Right ventricle myocardium superior (tissue), 1 donor: ENCODE measurements around the gene ITGA11. TPM values are rescaled to one million over a fixed set of nuclear protein-coding genes. Genes with fewer than 3 reads are reported as not detected.
A peak's percentile ranks its signal among the peaks of the same experiment; 100 is the strongest.

Experiments used
- ATAC-seq: fragments of 200-7000 bp; cut with Tn5 transposase; one replicate; pipeline ENCODE4 v1.9.1; 2020; ENCODE audit warnings: mild to moderate bottlenecking; ENCODE audit not compliant: poor library complexity
- DNase-seq: peaks from one replicate; pipeline ENCODE4 v3.0.0-alpha.2; 2020
- intact Hi-C: fragments of 100-400 bp; cut with DNase I; formaldehyde crosslinking; loops from one replicate; pipeline ENCODE4 v1.11.2; 2022
- total RNA-seq: library from RNA; stranded (reverse); fragmentation: NEBNext Ultra II Directional; extraction: Animal tissue kit (Norgen Biotek cat#: 25700); gene quantifications from one replicate; pipeline ENCODE4 v1.2.1, GENCODE V29; 2021
- donor health status: DM: no; HTN: yes; CAD: no; lungs with severe emphysema.

Gene ITGA11
- total RNA-seq, 1 donor from 2014 or later, result 32.2 TPM

- intact Hi-C loops, result loop anchor here (5.0 kb wide), 1 partner anchor 41 kb away; no protein-coding TSS in a partner anchor
- no peak for ATAC-seq
- DNase-seq, result no peak
Measured at GRCh38 chr15:68348606-68349005, 83.4 kb downstream of the ITGA11 start.

- intact Hi-C loops, result loop anchor here (5.0 kb wide), 1 partner anchor 41 kb away; no protein-coding TSS in a partner anchor
- no peak for ATAC-seq
- no peak for DNase-seq
Measured at GRCh38 chr15:68348081-68348480, 83.9 kb downstream of the ITGA11 start.

- DNase-seq (no peak), ATAC-seq (peak; percentile 28)
- intact Hi-C loops, result loop anchor here (5.0 kb wide), 1 partner anchor 40 kb away; no protein-coding TSS in a partner anchor
Measured at GRCh38 chr15:68347392-68347791, 84.6 kb downstream of the ITGA11 start.

GRCh38 chr15:68346979-68347378 lies 85.0 kb downstream of the ITGA11 start:
- ATAC-seq (peak; percentile 13), DNase-seq (no peak)
- intact Hi-C loops, result loop anchor here (5.0 kb wide), 1 partner anchor 40 kb away; no protein-coding TSS in a partner anchor

GRCh38 chr15:68345481-68345880 lies 86.5 kb downstream of the ITGA11 start:
- ATAC-seq (no peak), DNase-seq (no peak)
- intact Hi-C loops, result loop anchor here (5.0 kb wide), 1 partner anchor 38 kb away; no protein-coding TSS in a partner anchor

GRCh38 chr15:68344600-68344999 lies 87.4 kb downstream of the ITGA11 start:
- intact Hi-C loops, result no loop called here
- no peak for DNase-seq
- no peak for ATAC-seq

GRCh38 chr15:68343579-68344225 lies 88.3 kb downstream of the ITGA11 start:
- intact Hi-C loops, result no loop called here
- ATAC-seq (no peak), DNase-seq (peak; percentile 39)

- intact Hi-C loops, result no loop called here
- DNase-seq, result peak; percentile 58
- peak; percentile 50 for ATAC-seq
Measured at GRCh38 chr15:68341760-68342725, 89.9 kb downstream of the ITGA11 start.

GRCh38 chr15:68340726-68341671 lies 91.0 kb downstream of the ITGA11 start:
- intact Hi-C loops, result no loop called here
- DNase-seq (no peak), ATAC-seq (peak; percentile 73)

- no peak for DNase-seq
- no peak for ATAC-seq
- intact Hi-C loops, result no loop called here
Measured at GRCh38 chr15:68339481-68339880, 92.5 kb downstream of the ITGA11 start.

- intact Hi-C loops, result no loop called here
- no peak for DNase-seq
- ATAC-seq, result no peak
Measured at GRCh38 chr15:68337826-68338225, 94.1 kb downstream of the ITGA11 start.

GRCh38 chr15:68336516-68336915 lies 95.4 kb downstream of the ITGA11 start:
- intact Hi-C loops, result no loop called here
- no peak for ATAC-seq
- no peak for DNase-seq

- intact Hi-C loops, result no loop called here
- peak; percentile 82 for ATAC-seq
- DNase-seq, result peak; percentile 59
Measured at GRCh38 chr15:68335655-68336054, 96.3 kb downstream of the ITGA11 start.

- intact Hi-C loops, result no loop called here
- peak; percentile 77 for ATAC-seq
- peak; percentile 54 for DNase-seq
Measured at GRCh38 chr15:68335251-68335650, 96.7 kb downstream of the ITGA11 start.

- ATAC-seq, result peak; percentile 33
- no peak for DNase-seq
- intact Hi-C loops, result no loop called here
Measured at GRCh38 chr15:68334661-68335124, 97.3 kb downstream of the ITGA11 start.

- DNase-seq, result peak; percentile 70
- intact Hi-C loops, result no loop called here
- ATAC-seq, result no peak
Measured at GRCh38 chr15:68333775-68334470, 98.0 kb downstream of the ITGA11 start.

- DNase-seq (no peak), ATAC-seq (no peak)
- intact Hi-C loops, result no loop called here
Measured at GRCh38 chr15:68332266-68332665, 99.7 kb downstream of the ITGA11 start.

- ATAC-seq (no peak), DNase-seq (no peak)
- intact Hi-C loops, result no loop called here
Measured at GRCh38 chr15:68330901-68331300, 101.1 kb downstream of the ITGA11 start.
